GM10248 (cell line): Measurements from ENCODE around the gene CAB39.

Source experiments
- CTCF ChIA-PET: fragments of 300-600 bp; sonication (Branson Sonifier 250); formaldehyde crosslinking; extraction: SDS; loops from one replicate; lab custom pipeline; 2021; ENCODE audit warnings: antibody characterized with exemption; lab: Yijun Ruan, JAX
- POLR2A ChIA-PET: fragments of 350-650 bp; sonication (Branson Sonifier 250); formaldehyde crosslinking; extraction: SDS; loops from one replicate; lab custom pipeline; 2020; ENCODE audit warnings: antibody characterized with exemption; lab: Yijun Ruan, JAX
- DNase-seq: peaks from one replicate; pipeline ENCODE4 v3.0.0; 2012; ENCODE audit errors: extremely low spot score
- CTCF ChIP-seq: IDR thresholded peaks from 2 replicates; pipeline ENCODE4 v1.5.1; 2012; ENCODE audit warnings: mild to moderate bottlenecking, low read depth; ENCODE audit errors: extremely low read depth, missing control alignments, control extremely low read depth

The CAB39 gene

GRCh38 chr2:230793572-230794359 lies 81.1 kb downstream of the CAB39 start:
- peak; percentile 36 for DNase-seq
- CTCF ChIA-PET, result interaction anchor here (0.8 to 2.5 kb wide), 8 partner anchors 12 to 36 kb away, joined by 3 to 8 read pairs (median 4); no protein-coding TSS in a partner anchor
- TF ChIP-seq CTCF, result no peak
- POLR2A ChIA-PET, result interaction anchor here (0.8 kb wide), 1 partner anchor 12 kb away, joined by 3 read pairs; no protein-coding TSS in a partner anchor

- POLR2A ChIA-PET, result interaction anchor here (0.6 to 0.8 kb wide), 2 partner anchors 11 to 47 kb away, joined by 3 to 5 read pairs; no protein-coding TSS in a partner anchor
- no peak for DNase-seq
- CTCF ChIA-PET, result interaction anchor here (0.8 to 2.5 kb wide), 9 partner anchors 9 to 37 kb away, joined by 3 to 8 read pairs (median 4); no protein-coding TSS in a partner anchor
- TF ChIP-seq CTCF, result no peak
These were observed 81.9 kb downstream of the CAB39 start for GRCh38 chr2:230794497-230794896.

DNA sequence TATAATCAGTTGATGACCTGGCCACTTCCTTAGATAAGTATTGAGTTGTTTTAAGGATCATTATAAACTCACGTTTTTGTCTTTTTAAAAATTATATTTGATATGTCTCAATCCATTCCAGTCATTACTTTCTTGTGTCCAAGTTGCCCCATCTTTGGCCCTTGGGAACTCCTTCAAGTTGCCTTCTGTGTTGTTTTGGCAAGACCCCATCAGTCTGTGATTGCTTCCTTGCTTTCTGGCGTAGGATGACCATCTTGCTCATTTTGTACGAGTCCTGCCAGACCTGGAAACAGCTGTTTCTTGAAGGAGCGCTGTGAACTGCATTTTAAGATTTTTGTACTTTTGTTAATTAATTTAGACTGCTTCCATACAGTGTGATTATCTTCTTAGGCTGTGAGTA lies 83.2 kb downstream of the CAB39 start:
- no peak for DNase-seq
- TF ChIP-seq CTCF, result no peak
- CTCF ChIA-PET, result interaction anchor here (1.1 to 3.5 kb wide), 6 partner anchors 11 to 78 kb away, joined by 3 to 20 read pairs (median 6); partner anchors contain the start of gene ITM2C
- POLR2A ChIA-PET, result interaction anchor here (0.6 kb wide), 1 partner anchor 23 kb away, joined by 5 read pairs; no protein-coding TSS in a partner anchor

DNA sequence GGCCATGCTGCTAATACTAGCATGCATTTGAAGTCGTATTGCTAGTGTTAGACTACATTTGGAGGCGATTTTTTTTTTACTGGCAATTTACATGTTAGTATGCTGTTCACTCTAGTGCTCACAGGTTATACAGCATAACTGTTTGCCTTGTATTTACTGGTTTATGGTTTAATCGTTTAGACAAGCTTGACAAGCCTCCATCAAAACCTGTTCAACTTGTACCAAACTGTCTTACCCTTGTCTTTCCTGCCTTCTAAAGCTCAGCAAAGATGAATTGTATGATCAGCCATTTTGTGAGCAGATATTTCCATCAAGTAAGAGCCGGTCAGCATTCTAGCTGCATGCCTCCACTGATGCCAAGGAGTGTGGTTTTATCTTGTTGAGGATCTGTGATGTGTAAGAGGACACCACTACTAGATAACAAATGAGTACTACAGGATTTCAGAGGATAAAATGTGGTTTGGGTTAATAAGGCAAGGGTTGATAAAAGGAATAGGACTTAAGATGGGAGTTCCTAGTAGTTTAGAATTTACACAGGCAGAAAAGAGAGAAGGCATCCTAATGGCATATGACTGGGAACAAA lies 83.7 kb downstream of the CAB39 start:
- TF ChIP-seq CTCF, result no peak
- ChIA-PET CTCF (interaction anchor here (1.1 to 3.5 kb wide), 8 partner anchors 9 to 82 kb away, joined by 3 to 52 read pairs (median 10); partner anchors contain the start of gene ITM2C), POLR2A (interaction anchor here (0.6 kb wide), 2 partner anchors 23 to 185 kb away, joined by 4 to 5 read pairs; no protein-coding TSS in a partner anchor)
- no peak for DNase-seq

DNA sequence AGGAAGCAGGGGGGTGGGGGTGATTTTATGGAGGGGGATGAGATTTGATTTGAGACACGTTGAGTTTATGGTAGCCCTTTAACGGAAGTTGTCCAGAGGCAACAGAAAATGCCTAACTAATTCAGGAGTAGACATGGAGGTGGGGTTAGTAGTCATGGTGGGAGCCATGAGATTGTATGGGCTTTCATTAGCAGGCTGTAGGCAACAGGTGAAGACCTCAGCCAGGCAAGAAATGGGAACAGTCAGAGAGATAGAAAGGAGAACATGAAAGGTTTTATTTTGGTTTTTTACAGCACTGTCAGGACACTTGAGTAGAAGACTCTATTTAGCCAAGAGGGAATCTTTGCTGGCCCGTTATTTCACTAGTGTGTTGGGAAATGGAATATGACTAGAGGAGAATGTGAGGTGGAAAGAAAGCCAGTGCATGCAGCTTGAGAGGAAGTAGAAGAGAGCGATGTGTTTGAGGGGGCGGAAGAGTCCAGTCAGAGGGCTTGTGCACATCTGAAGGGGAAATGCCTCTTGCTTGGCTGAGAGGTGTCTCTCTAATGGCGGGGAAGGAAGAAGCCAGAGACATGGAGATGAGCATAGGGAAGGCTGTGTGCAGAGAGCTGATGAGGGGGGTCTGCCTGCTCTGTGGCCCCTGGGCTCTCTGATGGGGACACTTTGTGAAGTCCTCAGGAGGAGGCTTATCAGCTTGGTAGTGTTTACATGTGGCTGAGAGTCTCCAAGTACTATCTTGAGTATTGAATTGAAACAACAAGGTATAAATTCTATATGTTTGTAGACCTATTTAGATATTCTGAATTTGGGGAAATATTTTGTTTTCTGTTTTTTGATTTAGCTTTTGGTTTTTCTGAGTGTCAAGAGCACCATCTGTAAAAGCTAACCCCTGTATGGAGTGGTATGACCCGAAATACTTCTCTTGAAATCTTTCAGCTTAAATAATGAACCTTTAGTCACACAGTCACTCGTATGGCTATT lies 85.2 kb downstream of the CAB39 start:
- ChIA-PET CTCF (interaction anchor here (0.7 to 3.5 kb wide), 51 partner anchors 9 to 1004 kb away, joined by 3 to 52 read pairs (median 4); partner anchors contain the start of genes SLC16A14 and SP140), POLR2A (interaction anchor here (0.6 kb wide), 1 partner anchor 183 kb away, joined by 7 read pairs; no protein-coding TSS in a partner anchor)
- peak; percentile 38 for DNase-seq
- no peak for TF ChIP-seq CTCF
